ENCODE measurements around the gene CCDC127.

The CCDC127 gene

GRCh38 chr5:154236-154635, 63.7 kb downstream of the CCDC127 start:
- DNase-seq, result no peak

- DNase-seq, result no peak
These were observed 64.7 kb downstream of the CCDC127 start for GRCh38 chr5:153256-153655.

GRCh38 chr5:152077-152476, 65.9 kb downstream of the CCDC127 start:
- DNase-seq, result no peak

- no peak for DNase-seq
These were observed 67.2 kb downstream of the CCDC127 start for GRCh38 chr5:150746-151145.

- peak; percentile 50 for DNase-seq
These were observed 68.0 kb downstream of the CCDC127 start for GRCh38 chr5:149745-150485.

GRCh38 chr5:147751-148150, 70.2 kb downstream of the CCDC127 start:
- DNase-seq, result no peak
